DOHH2 (cell line): ENCODE data around the gene CPNE2.

ENCODE experiments used
- H3F3A ChIP-seq: fragments of 200-600 bp; sonication (generic), shearing (Covaris generic); 2 replicates; pipeline ENCODE4 v1.6.0; 2016; ENCODE audit warnings: antibody characterized with exemption, mild to moderate bottlenecking; ENCODE audit not compliant: control insufficient read depth, insufficient read depth
- H3K27ac ChIP-seq: fragments of 200-600 bp; sonication (generic); 2 replicates; pipeline ENCODE4 v1.5.1; 2014; ENCODE audit warnings: low read depth, mild to moderate bottlenecking, low read length, moderate library complexity
- H3K27me3 ChIP-seq: fragments of 200-600 bp; sonication (generic); 2 replicates; pipeline ENCODE4 v1.6.1; 2014; ENCODE audit warnings: mild to moderate bottlenecking, low read length, mixed read lengths; ENCODE audit not compliant: control insufficient read depth
- H3K36me3 ChIP-seq: fragments of 200-600 bp; sonication (generic); 2 replicates; pipeline ENCODE4 v1.6.1; 2014; ENCODE audit warnings: mild to moderate bottlenecking, low read length, moderate library complexity, mixed read lengths; ENCODE audit not compliant: control insufficient read depth
- H3K4me1 ChIP-seq: fragments of 200-600 bp; sonication (generic); 2 replicates; pipeline ENCODE4 v1.6.1; 2014; ENCODE audit warnings: mild to moderate bottlenecking, low read length, mixed read lengths; ENCODE audit not compliant: control insufficient read depth
- H3K4me2 ChIP-seq: fragments of 200-600 bp; sonication (generic); 2 replicates; pipeline ENCODE4 v1.6.0; 2014; ENCODE audit warnings: mild to moderate bottlenecking, low read length, moderate library complexity
- H3K4me3 ChIP-seq: fragments of 200-600 bp; sonication (generic); 2 replicates; pipeline ENCODE4 v1.5.1; 2014; ENCODE audit warnings: mild to moderate bottlenecking, low read length, mixed read lengths
- H3K79me2 ChIP-seq: fragments of 200-600 bp; sonication (generic); 2 replicates; pipeline ENCODE4 v1.6.1; 2014; ENCODE audit warnings: mild to moderate bottlenecking, low read length, mixed read lengths; ENCODE audit not compliant: control insufficient read depth
- H3K9me2 ChIP-seq: fragments of 200-600 bp; sonication (generic); replicated peaks from 2 replicates; pipeline ENCODE4 v1.6.1; 2014; ENCODE audit warnings: mild to moderate bottlenecking, low read length, mixed read lengths; ENCODE audit not compliant: control insufficient read depth
- H3K9me3 ChIP-seq: fragments of 200-600 bp; sonication (generic); 2 replicates; pipeline ENCODE4 v1.6.1; 2014; ENCODE audit warnings: antibody characterized with exemption, low read length, mixed read lengths; ENCODE audit not compliant: control insufficient read depth, insufficient read depth
- H4K20me1 ChIP-seq: fragments of 200-600 bp; sonication (generic); 2 replicates; pipeline ENCODE4 v1.6.0; 2014; ENCODE audit warnings: low read depth, mild to moderate bottlenecking, antibody characterized with exemption, low read length, moderate library complexity; ENCODE audit not compliant: control insufficient read depth, insufficient read depth
- EZH2phosphoT487 ChIP-seq: fragments of 200-600 bp; sonication (generic); IDR thresholded peaks from 2 replicates; pipeline ENCODE4 v1.6.1; 2017; ENCODE audit warnings: borderline replicate concordance, mild to moderate bottlenecking, antibody characterized with exemption, low read length, moderate library complexity, mixed read lengths
- TF ChIP-seq, protein P1 (sequence below): fragments of 200-600 bp; sonication (generic); IDR thresholded peaks from one replicate; pipeline ENCODE4 v1.5.1; 2014; ENCODE audit warnings: antibody characterized with exemption, mild to moderate bottlenecking, low read depth, low read length; ENCODE audit not compliant: poor library complexity, severe bottlenecking

CPNE2 gene

GRCh38 chr16:57133031-57133430 lies 40.6 kb downstream of the CPNE2 start:
- Histone ChIP-seq H3F3A (no peaks in the 10 kb centered on the region), H3K27me3 (no peaks in the 10 kb centered on the region), H3K27ac (no peak overlapping the region), H3K4me2 (no peak overlapping the region), H3K36me3 (no peaks in the 10 kb centered on the region), H3K4me3 (no peak overlapping the region), H3K9me3 (no peaks in the 10 kb centered on the region), H3K9me2 (no peaks in the 10 kb centered on the region), H4K20me1 (no peaks in the 10 kb centered on the region), H3K79me2 (no peaks in the 10 kb centered on the region), H3K4me1 (peaks cover 25% of the 10 kb centered on the region)
- TF ChIP-seq, protein P1, sequence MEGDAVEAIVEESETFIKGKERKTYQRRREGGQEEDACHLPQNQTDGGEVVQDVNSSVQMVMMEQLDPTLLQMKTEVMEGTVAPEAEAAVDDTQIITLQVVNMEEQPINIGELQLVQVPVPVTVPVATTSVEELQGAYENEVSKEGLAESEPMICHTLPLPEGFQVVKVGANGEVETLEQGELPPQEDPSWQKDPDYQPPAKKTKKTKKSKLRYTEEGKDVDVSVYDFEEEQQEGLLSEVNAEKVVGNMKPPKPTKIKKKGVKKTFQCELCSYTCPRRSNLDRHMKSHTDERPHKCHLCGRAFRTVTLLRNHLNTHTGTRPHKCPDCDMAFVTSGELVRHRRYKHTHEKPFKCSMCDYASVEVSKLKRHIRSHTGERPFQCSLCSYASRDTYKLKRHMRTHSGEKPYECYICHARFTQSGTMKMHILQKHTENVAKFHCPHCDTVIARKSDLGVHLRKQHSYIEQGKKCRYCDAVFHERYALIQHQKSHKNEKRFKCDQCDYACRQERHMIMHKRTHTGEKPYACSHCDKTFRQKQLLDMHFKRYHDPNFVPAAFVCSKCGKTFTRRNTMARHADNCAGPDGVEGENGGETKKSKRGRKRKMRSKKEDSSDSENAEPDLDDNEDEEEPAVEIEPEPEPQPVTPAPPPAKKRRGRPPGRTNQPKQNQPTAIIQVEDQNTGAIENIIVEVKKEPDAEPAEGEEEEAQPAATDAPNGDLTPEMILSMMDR, result no peak
- no peak for TF ChIP-seq EZH2phosphoT487

- Histone ChIP-seq H3K4me3 (no peak overlapping the region), H3K27ac (no peak overlapping the region), H3K9me2 (no peaks in the 10 kb centered on the region), H3K4me1 (peaks cover 25% of the 10 kb centered on the region), H3K27me3 (no peaks in the 10 kb centered on the region), H3F3A (no peaks in the 10 kb centered on the region), H3K79me2 (no peaks in the 10 kb centered on the region), H3K9me3 (no peaks in the 10 kb centered on the region), H3K4me2 (no peak overlapping the region), H3K36me3 (no peaks in the 10 kb centered on the region), H4K20me1 (no peaks in the 10 kb centered on the region)
- TF ChIP-seq, protein P1, result no peak
- no peak for TF ChIP-seq EZH2phosphoT487
Observed at GRCh38 chr16:57133886-57134285, 41.5 kb downstream of the CPNE2 start.

- peak overlapping the region; percentile 8; the same call in 1 of the 2 replicates for H3K4me2 ChIP-seq
- H3K4me3 ChIP-seq, result no peak overlapping the region
- no peaks in the 10 kb centered on the region for H3F3A ChIP-seq
- H3K79me2 ChIP-seq, result no peaks in the 10 kb centered on the region
- no peaks in the 10 kb centered on the region for H3K36me3 ChIP-seq
- H3K27me3 ChIP-seq, result no peaks in the 10 kb centered on the region
- H3K9me2 ChIP-seq, result no peaks in the 10 kb centered on the region
- H3K27ac ChIP-seq, result no peak overlapping the region
- H4K20me1 ChIP-seq, result no peaks in the 10 kb centered on the region
- TF ChIP-seq, protein P1, result no peak
- TF ChIP-seq EZH2phosphoT487, result no peak
- peaks cover 25% of the 10 kb centered on the region for H3K4me1 ChIP-seq
- no peaks in the 10 kb centered on the region for H3K9me3 ChIP-seq
Observed at GRCh38 chr16:57134982-57135381, 42.6 kb downstream of the CPNE2 start.
